GM10248 (cell line): ENCODE measurements around the gene E2F2.
A peak's percentile ranks its signal among the peaks of the same experiment; 100 is the strongest.

Source experiments
- CTCF ChIA-PET: fragments of 300-600 bp; sonication (Branson Sonifier 250); formaldehyde crosslinking; extraction: SDS; loops from one replicate; lab custom pipeline; 2021; ENCODE audit warnings: antibody characterized with exemption; lab: Yijun Ruan, JAX
- POLR2A ChIA-PET: fragments of 350-650 bp; sonication (Branson Sonifier 250); formaldehyde crosslinking; extraction: SDS; loops from one replicate; lab custom pipeline; 2020; ENCODE audit warnings: antibody characterized with exemption; lab: Yijun Ruan, JAX
- DNase-seq: peaks from one replicate; pipeline ENCODE4 v3.0.0; 2012; ENCODE audit errors: extremely low spot score
- CTCF ChIP-seq: IDR thresholded peaks from 2 replicates; pipeline ENCODE4 v1.5.1; 2012; ENCODE audit warnings: mild to moderate bottlenecking, low read depth; ENCODE audit errors: extremely low read depth, missing control alignments, control extremely low read depth

E2F2 gene

GRCh38 chr1:23556635-23557470 lies 25.8 kb upstream of the E2F2 start:
- CTCF ChIA-PET = interaction anchor here (0.9 to 24.9 kb wide), 8 partner anchors 12 to 101 kb away, joined by 3 to 858 read pairs (median 8); no protein-coding TSS in a partner anchor
- DNase-seq = no peak
- POLR2A ChIA-PET = interaction anchor here (3.0 kb wide), 1 partner anchor 20 kb away, joined by 22 read pairs; no protein-coding TSS in a partner anchor
- TF ChIP-seq CTCF = no peak

GRCh38 chr1:23555986-23556634 lies 25.1 kb upstream of the E2F2 start:
- no peak for DNase-seq
- CTCF ChIA-PET = interaction anchor here (0.9 to 24.9 kb wide), 13 partner anchors 8 to 190 kb away, joined by 3 to 858 read pairs (median 5); no protein-coding TSS in a partner anchor
- POLR2A ChIA-PET = interaction anchor here (0.5 kb wide), 1 partner anchor 12 kb away, joined by 5 read pairs; no protein-coding TSS in a partner anchor
- TF ChIP-seq CTCF = no peak

- TF ChIP-seq CTCF = no peak
- CTCF ChIA-PET = interaction anchor here (0.7 to 24.9 kb wide), 24 partner anchors 9 to 191 kb away, joined by 3 to 858 read pairs (median 4); no protein-coding TSS in a partner anchor
- POLR2A ChIA-PET = interaction anchor here (0.5 kb wide), 1 partner anchor 12 kb away, joined by 5 read pairs; no protein-coding TSS in a partner anchor
- DNase-seq = no peak
Measured at GRCh38 chr1:23555270-23555985, 24.4 kb upstream of the E2F2 start.

- peak; percentile 55 for TF ChIP-seq CTCF
- peak; percentile 92 for DNase-seq
- ChIA-PET POLR2A (interaction anchor here (0.6 to 0.7 kb wide), 2 partner anchors 15 to 421 kb away, joined by 5 read pairs; no protein-coding TSS in a partner anchor), CTCF (interaction anchor here (0.6 to 24.9 kb wide), 25 partner anchors 9 to 361 kb away, joined by 3 to 858 read pairs (median 3); no protein-coding TSS in a partner anchor)
Measured at GRCh38 chr1:23554481-23555269, 23.6 kb upstream of the E2F2 start.

- POLR2A ChIA-PET = interaction anchor here (0.6 to 0.7 kb wide), 2 partner anchors 16 to 422 kb away, joined by 5 read pairs; no protein-coding TSS in a partner anchor
- DNase-seq = no peak
- TF ChIP-seq CTCF = no peak
- CTCF ChIA-PET = interaction anchor here (0.6 to 24.9 kb wide), 16 partner anchors 8 to 362 kb away, joined by 3 to 858 read pairs (median 4); no protein-coding TSS in a partner anchor
Measured at GRCh38 chr1:23554127-23554480, 23.1 kb upstream of the E2F2 start.
